H9 (cell line): ENCODE data around the gene FOSL2. TPM values are rescaled to one million over a fixed set of nuclear protein-coding genes. Genes with fewer than 3 reads are reported as not detected.

Source experiments
- DNase-seq: peaks from one replicate; pipeline ENCODE4 v3.0.0-alpha.2; 2017
- H2AFZ ChIP-seq: one replicate; pipeline ENCODE4 v1.6.1; 2013; ENCODE audit warnings: mild to moderate bottlenecking, low read length, control low read depth, moderate library complexity
- H2AK5ac ChIP-seq: 2 replicates; pipeline ENCODE4 v1.6.1; 2013; ENCODE audit warnings: low read length, control low read depth, mixed read lengths; ENCODE audit not compliant: insufficient read length
- H2BK120ac ChIP-seq: one replicate; pipeline ENCODE4 v1.6.1; 2013; ENCODE audit warnings: low read depth, mild to moderate bottlenecking, low read length, control low read depth, inconsistent platforms; ENCODE audit not compliant: poor library complexity, severe bottlenecking
- H2BK12ac ChIP-seq: 2 replicates; pipeline ENCODE4 v1.6.1; 2013; ENCODE audit warnings: low read length, control low read depth, mixed read lengths, low read depth; ENCODE audit not compliant: insufficient read length
- H2BK15ac ChIP-seq: 2 replicates; pipeline ENCODE4 v1.6.1; 2013; ENCODE audit warnings: low read depth, low read length, control low read depth
- H2BK20ac ChIP-seq: one replicate; pipeline ENCODE4 v1.6.1; 2013; ENCODE audit warnings: low read depth, mild to moderate bottlenecking, low read length, control low read depth, inconsistent platforms; ENCODE audit not compliant: poor library complexity, severe bottlenecking
- H2BK5ac ChIP-seq: 2 replicates; pipeline ENCODE4 v1.6.1; 2013; ENCODE audit warnings: low read length, control low read depth, mixed read lengths; ENCODE audit not compliant: insufficient read length
- H3K14ac ChIP-seq: 2 replicates; pipeline ENCODE4 v1.6.1; 2013; ENCODE audit warnings: low read length, control low read depth; ENCODE audit not compliant: insufficient read depth
- H3K18ac ChIP-seq: 2 replicates; pipeline ENCODE4 v1.6.1; 2013; ENCODE audit warnings: low read depth, mild to moderate bottlenecking, mixed read lengths, low read length, control low read depth; ENCODE audit not compliant: insufficient read length
- H3K23ac ChIP-seq: 2 replicates; pipeline ENCODE4 v1.6.1; 2013; ENCODE audit warnings: low read length, control low read depth, mixed read lengths, low read depth; ENCODE audit not compliant: insufficient read length
- H3K23me2 ChIP-seq: 2 replicates; pipeline ENCODE4 v1.6.1; 2013; ENCODE audit warnings: low read depth, mild to moderate bottlenecking, mixed read lengths, low read length, control low read depth; ENCODE audit not compliant: insufficient read length, poor library complexity, severe bottlenecking
- H3K27ac ChIP-seq: 2 replicates; pipeline ENCODE4 v1.5.1; 2013; ENCODE audit warnings: low read length, control low read depth, mixed read lengths, low read depth; ENCODE audit not compliant: insufficient read length
- H3K27me3 ChIP-seq: 2 replicates; pipeline ENCODE4 v1.6.1; 2013; ENCODE audit warnings: low read length, control low read depth, inconsistent platforms; ENCODE audit not compliant: insufficient read depth
- H3K4ac ChIP-seq: 2 replicates; pipeline ENCODE4 v1.6.1; 2013; ENCODE audit warnings: low read depth, mild to moderate bottlenecking, control low read depth, inconsistent platforms, low read length, moderate library complexity
- H3K4me1 ChIP-seq: 2 replicates; pipeline ENCODE4 v1.6.1; 2013; ENCODE audit warnings: low read length, control low read depth, inconsistent platforms; ENCODE audit not compliant: insufficient read depth
- H3K4me2 ChIP-seq: 2 replicates; pipeline ENCODE4 v1.6.1; 2013; ENCODE audit warnings: low read length, control low read depth, mixed read lengths; ENCODE audit not compliant: insufficient read length, insufficient read depth
- H3K56ac ChIP-seq: 2 replicates; pipeline ENCODE4 v1.6.1; 2013; ENCODE audit warnings: low read depth, mild to moderate bottlenecking, mixed read lengths, low read length, control low read depth; ENCODE audit not compliant: insufficient read length
- H3K79me1 ChIP-seq: 2 replicates; pipeline ENCODE4 v1.6.1; 2013; ENCODE audit warnings: low read depth, mild to moderate bottlenecking, moderate library complexity, low read length, control low read depth, inconsistent platforms; ENCODE audit not compliant: insufficient read depth, poor library complexity, severe bottlenecking
- H3K79me2 ChIP-seq: 2 replicates; pipeline ENCODE4 v1.6.1; 2013; ENCODE audit warnings: low read length, control low read depth, inconsistent platforms; ENCODE audit not compliant: insufficient read depth
- H3K9ac ChIP-seq: 2 replicates; pipeline ENCODE4 v1.6.1; 2013; ENCODE audit warnings: low read length, control low read depth, mixed read lengths; ENCODE audit not compliant: insufficient read length; ENCODE audit errors: extremely low read depth
- H3K9me3 ChIP-seq: one replicate; pipeline ENCODE4 v1.6.1; 2013; ENCODE audit warnings: low read depth, low read length, inconsistent platforms; ENCODE audit not compliant: control insufficient read depth
- H3T11ph ChIP-seq: one replicate; pipeline ENCODE4 v1.6.1; 2013; ENCODE audit warnings: mild to moderate bottlenecking, low read length, control low read depth, inconsistent platforms
- H4K20me1 ChIP-seq: one replicate; pipeline ENCODE4 v1.6.1; 2013; ENCODE audit not compliant: control insufficient read depth, insufficient read length, insufficient read depth
- H4K5ac ChIP-seq: 2 replicates; pipeline ENCODE4 v1.6.1; 2013; ENCODE audit warnings: low read depth, mild to moderate bottlenecking, mixed read lengths, low read length, control low read depth; ENCODE audit not compliant: insufficient read length
- H4K8ac ChIP-seq: replicated peaks from 2 replicates; pipeline ENCODE4 v1.6.1; 2013; ENCODE audit warnings: low read length, control low read depth, mixed read lengths, low read depth; ENCODE audit not compliant: insufficient read length
- H4K91ac ChIP-seq: 2 replicates; pipeline ENCODE4 v1.6.1; 2013; ENCODE audit warnings: low read depth, mild to moderate bottlenecking, moderate library complexity, mixed read lengths, low read length, control low read depth; ENCODE audit not compliant: insufficient read length
- H3K27ac Mint-ChIP-seq, 3 experiments: 2 replicates in 2 of 3; 3 replicates in 1 of 3; pipeline ENCODE4 v1.8.0; 2020 to 2021; ENCODE audit warnings: mixed read lengths in 3 of 3, mild to moderate bottlenecking in 1 of 3, moderate library complexity in 1 of 3
- H3K27me3 Mint-ChIP-seq: 2 replicates; pipeline ENCODE4 v1.8.0; 2021; ENCODE audit warnings: low read depth, mild to moderate bottlenecking, moderate library complexity, mixed read lengths
- H3K36me3 Mint-ChIP-seq, 3 experiments: 2 replicates in 2 of 3; 3 replicates in 1 of 3; pipeline ENCODE4 v1.8.0; 2020 to 2021; ENCODE audit warnings: low read depth in 3 of 3, mixed read lengths in 3 of 3; ENCODE audit not compliant: insufficient read depth in 1 of 3
- H3K4me1 Mint-ChIP-seq, 2 experiments: 2 replicates each; pipeline ENCODE4 v1.8.0; 2020; ENCODE audit warnings: mixed read lengths in 2 of 2
- H3K4me3 Mint-ChIP-seq, 2 experiments: 2 replicates in 1 of 2; 3 replicates in 1 of 2; pipeline ENCODE4 v1.8.0; 2020 to 2021; ENCODE audit warnings: mild to moderate bottlenecking in 2 of 2, mixed read lengths in 2 of 2, moderate library complexity in 1 of 2
- H3K9me3 Mint-ChIP-seq, 2 experiments: 2 replicates in 1 of 2; 3 replicates in 1 of 2; pipeline ENCODE4 v1.8.0; 2020; ENCODE audit warnings: mild to moderate bottlenecking in 2 of 2, mixed read lengths in 2 of 2, moderate library complexity in 1 of 2
- CTCF ChIP-seq: fragments of 200-600 bp; sonication (generic); conservative IDR thresholded peaks from 3 replicates; pipeline ENCODE4 v1.8.0; 2021; ENCODE audit warnings: antibody characterized with exemption, mild to moderate bottlenecking
- WGBS: extraction: QIAGEN DNeasy Blood & Tissue Kit; methylation state at CpG from one replicate; pipeline ENCODE4 v1.1.7; 2013; ENCODE audit warnings: missing lambda C conversion rate, low lambda C conversion rate, mixed read lengths; ENCODE audit not compliant: insufficient read length; ENCODE audit errors: extremely low coverage; 5-methylcytosine and 5-hydroxymethylcytosine counted together
- total RNA-seq: library from RNA; stranded (reverse); gene quantifications from 2 replicates; pipeline ENCODE4 v1.2.1, GENCODE V29; 2021

FOSL2 gene
- total RNA-seq, 1 experiment from 2014 or later, result 7.4 TPM

- H2AFZ ChIP-seq, result no peak overlapping the region
- H2BK12ac ChIP-seq, result no peak overlapping the region
- no peaks in the 10 kb centered on the region for H3K23me2 ChIP-seq
- no peak overlapping the region for H4K5ac ChIP-seq
- H2BK120ac ChIP-seq, result no peak overlapping the region
- whole genome bisulfite sequencing, result no CpG with 5 or more reads among the region's 5 CpGs
- no peak for TF ChIP-seq CTCF
- H3K4me2 ChIP-seq, result no peak overlapping the region
- H3T11ph ChIP-seq, result no peak overlapping the region
- H2AK5ac ChIP-seq, result no peak overlapping the region
- H2BK15ac ChIP-seq, result no peak overlapping the region
- no peak overlapping the region for H3K4ac ChIP-seq
- no peaks in the 10 kb centered on the region for H3K27me3 ChIP-seq
- no peak overlapping the region for H3K56ac ChIP-seq
- H3K4me1 ChIP-seq, result no peaks in the 10 kb centered on the region; the same call in 1 of the 2 replicates
- peaks cover 2% of the 10 kb centered on the region; the same call in 1 of the 2 replicates for H3K27me3 Mint-ChIP-seq
- no peak overlapping the region for H3K27ac ChIP-seq
- H3K4me1 Mint-ChIP-seq, result peaks cover 6 to 9% of the 10 kb centered on the region in 2 experiments
- no peaks in the 10 kb centered on the region for H4K20me1 ChIP-seq
- no peaks in the 10 kb centered on the region; a peak in 2 of 7 replicates for H3K36me3 Mint-ChIP-seq
- H2BK20ac ChIP-seq, result no peak overlapping the region
- no peak overlapping the region for H3K4me3 Mint-ChIP-seq
- no peak overlapping the region for H4K8ac ChIP-seq
- no peak overlapping the region for H3K18ac ChIP-seq
- H3K79me1 ChIP-seq, result no peaks in the 10 kb centered on the region
- H3K14ac ChIP-seq, result no peak overlapping the region
- H3K9ac ChIP-seq, result no peak overlapping the region
- H2BK5ac ChIP-seq, result no peak overlapping the region
- no peaks in the 10 kb centered on the region for H3K9me3 ChIP-seq
- H3K79me2 ChIP-seq, result no peaks in the 10 kb centered on the region
- H3K23ac ChIP-seq, result no peak overlapping the region
- peaks cover 6 to 13% of the 10 kb centered on the region in 2 experiments for H3K9me3 Mint-ChIP-seq
- DNase-seq, result no peak
- no peak overlapping the region for H4K91ac ChIP-seq
- no peak overlapping the region; a peak in 1 of 7 replicates for H3K27ac Mint-ChIP-seq
Observed at GRCh38 chr2:28434600-28434989, 41.9 kb downstream of the FOSL2 start.
